Choroid plexus epithelial cell (primary cell): ENCODE measurements around the gene CACNA2D3.

Experiments
- DNase-seq: peaks from one replicate; pipeline ENCODE4 v3.0.0-alpha.2; 2010; ENCODE audit warnings: low read depth
- H3K4me3 ChIP-seq: 2 replicates; pipeline ENCODE4 v1.5.1; 2011; ENCODE audit warnings: low read depth, mild to moderate bottlenecking, control low read depth, low read length, moderate library complexity
- TF ChIP-seq, protein P1 (sequence below): conservative IDR thresholded peaks from 2 replicates; pipeline ENCODE4 v1.5.1; 2011; ENCODE audit warnings: low read depth, mild to moderate bottlenecking, control low read depth, inconsistent platforms, low read length, moderate library complexity

Gene CACNA2D3

GRCh38 chr3:54159917-54160316, 37.6 kb downstream of the CACNA2D3 start:
- no peak overlapping the region for H3K4me3 ChIP-seq
- TF ChIP-seq, protein P1, sequence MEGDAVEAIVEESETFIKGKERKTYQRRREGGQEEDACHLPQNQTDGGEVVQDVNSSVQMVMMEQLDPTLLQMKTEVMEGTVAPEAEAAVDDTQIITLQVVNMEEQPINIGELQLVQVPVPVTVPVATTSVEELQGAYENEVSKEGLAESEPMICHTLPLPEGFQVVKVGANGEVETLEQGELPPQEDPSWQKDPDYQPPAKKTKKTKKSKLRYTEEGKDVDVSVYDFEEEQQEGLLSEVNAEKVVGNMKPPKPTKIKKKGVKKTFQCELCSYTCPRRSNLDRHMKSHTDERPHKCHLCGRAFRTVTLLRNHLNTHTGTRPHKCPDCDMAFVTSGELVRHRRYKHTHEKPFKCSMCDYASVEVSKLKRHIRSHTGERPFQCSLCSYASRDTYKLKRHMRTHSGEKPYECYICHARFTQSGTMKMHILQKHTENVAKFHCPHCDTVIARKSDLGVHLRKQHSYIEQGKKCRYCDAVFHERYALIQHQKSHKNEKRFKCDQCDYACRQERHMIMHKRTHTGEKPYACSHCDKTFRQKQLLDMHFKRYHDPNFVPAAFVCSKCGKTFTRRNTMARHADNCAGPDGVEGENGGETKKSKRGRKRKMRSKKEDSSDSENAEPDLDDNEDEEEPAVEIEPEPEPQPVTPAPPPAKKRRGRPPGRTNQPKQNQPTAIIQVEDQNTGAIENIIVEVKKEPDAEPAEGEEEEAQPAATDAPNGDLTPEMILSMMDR = no peak
- no peak for DNase-seq

- TF ChIP-seq, protein P1 = no peak
- no peak overlapping the region for H3K4me3 ChIP-seq
- no peak for DNase-seq
Measured at GRCh38 chr3:54163441-54163840, 41.1 kb downstream of the CACNA2D3 start.

GRCh38 chr3:54164192-54164975, 42.0 kb downstream of the CACNA2D3 start:
- DNase-seq = no peak
- TF ChIP-seq, protein P1 = no peak
- H3K4me3 ChIP-seq = no peak overlapping the region

GRCh38 chr3:54165865-54166264, 43.5 kb downstream of the CACNA2D3 start:
- no peak for DNase-seq
- TF ChIP-seq, protein P1 = no peak
- no peak overlapping the region for H3K4me3 ChIP-seq

GRCh38 chr3:54167999-54168398, 45.6 kb downstream of the CACNA2D3 start:
- TF ChIP-seq, protein P1 = no peak
- no peak for DNase-seq
- no peak overlapping the region for H3K4me3 ChIP-seq

- TF ChIP-seq, protein P1 = no peak
- no peak for DNase-seq
Measured at GRCh38 chr3:54168451-54168850, 46.1 kb downstream of the CACNA2D3 start.

DNA sequence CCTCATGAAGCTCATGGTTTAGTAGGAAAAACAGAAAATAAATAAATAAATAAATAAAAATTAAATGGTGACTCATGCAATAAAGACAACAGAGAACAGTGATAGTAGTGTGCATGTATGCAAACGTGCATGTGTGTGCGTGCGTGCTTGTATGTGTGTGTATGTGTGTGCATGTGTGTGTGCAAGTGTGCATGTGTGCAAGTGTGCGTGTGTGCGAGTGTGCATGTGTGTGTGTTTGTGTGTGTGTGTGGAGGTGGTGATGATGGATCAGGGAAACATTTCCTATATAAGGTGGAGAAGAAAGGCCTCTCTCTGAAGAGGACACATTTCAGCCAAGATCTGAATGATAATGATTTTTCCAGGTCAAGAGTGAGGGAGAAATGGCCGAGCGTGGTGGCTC, 47.2 kb downstream of the CACNA2D3 start:
- H3K4me3 ChIP-seq = no peak overlapping the region
- DNase-seq = no peak
- TF ChIP-seq, protein P1 = no peak

More at GRCh38 chr3:54168451-54168850, 46.1 kb downstream of the CACNA2D3 start:
- H3K4me3 ChIP-seq = no peak overlapping the region
